CD4-positive, alpha-beta T cell treated with Interleukin-21 for 1 hour (primary cell): ENCODE results near the gene DNAJC17.
A peak's percentile ranks its signal among the peaks of the same experiment; 100 is the strongest.

ENCODE experiments used
- DNase-seq: peaks from one replicate; pipeline ENCODE4 v3.0.0-alpha.2; 2020

Gene DNAJC17

DNA sequence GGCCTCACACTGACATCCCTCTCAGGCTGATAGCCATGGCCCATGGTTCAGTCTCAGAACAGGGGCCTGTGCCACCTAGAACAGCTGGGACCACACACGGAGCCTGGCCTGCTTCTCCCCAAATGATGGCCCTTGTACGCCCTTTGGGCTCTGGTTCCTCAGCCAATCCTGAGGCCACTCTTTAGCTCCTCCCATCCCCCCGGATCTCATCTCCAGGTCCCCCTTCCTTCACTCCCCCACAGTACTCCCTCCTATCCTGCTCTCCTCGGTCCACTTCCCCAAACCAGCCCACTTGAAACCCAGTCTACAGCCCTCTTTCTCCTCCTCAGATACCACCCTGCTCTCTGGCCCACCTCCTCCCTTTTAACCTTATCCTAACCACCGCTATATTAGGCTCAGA lies 18.2 kb downstream of the DNAJC17 start:
- DNase-seq = no peak

- no peak for DNase-seq
Observed at GRCh38 chr15:40787991-40788390, 19.3 kb downstream of the DNAJC17 start.

- DNase-seq = peak; percentile 49
Observed at GRCh38 chr15:40787344-40787841, 19.9 kb downstream of the DNAJC17 start.

- DNase-seq = no peak
Observed at GRCh38 chr15:40785814-40786213, 21.5 kb downstream of the DNAJC17 start.

- DNase-seq = no peak
Observed at GRCh38 chr15:40785164-40785563, 22.1 kb downstream of the DNAJC17 start.

DNA sequence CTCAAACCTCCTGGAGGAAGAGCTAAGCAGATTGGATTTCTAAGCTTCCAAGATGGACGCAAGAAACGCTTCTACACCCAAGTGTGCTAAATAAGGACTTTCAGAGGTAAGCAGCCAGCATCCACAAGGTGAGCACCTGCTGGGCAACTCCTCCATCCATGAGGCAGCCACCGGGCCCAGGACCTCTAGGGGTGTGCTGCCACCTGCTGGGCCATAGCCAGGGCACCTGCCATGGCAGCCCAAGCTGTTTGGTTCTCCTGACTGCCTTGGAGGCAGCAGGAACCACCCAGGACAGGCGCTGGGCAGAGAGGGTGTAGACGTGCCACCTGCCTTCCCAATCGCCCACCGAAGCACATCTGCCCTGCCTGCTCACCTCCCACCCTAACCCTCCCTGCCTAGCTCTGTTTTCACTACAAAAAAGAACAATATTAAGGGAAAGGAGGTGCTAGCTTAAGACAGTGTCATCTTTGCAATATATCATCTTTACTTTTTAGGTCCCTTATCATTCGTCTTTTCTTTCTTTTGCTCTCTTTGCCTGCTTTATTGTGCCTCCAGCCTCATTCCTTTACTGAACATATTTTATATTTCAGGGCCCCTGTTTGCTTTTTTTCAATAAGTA lies 24.6 kb downstream of the DNAJC17 start:
- peak; percentile 84 for DNase-seq

DNA sequence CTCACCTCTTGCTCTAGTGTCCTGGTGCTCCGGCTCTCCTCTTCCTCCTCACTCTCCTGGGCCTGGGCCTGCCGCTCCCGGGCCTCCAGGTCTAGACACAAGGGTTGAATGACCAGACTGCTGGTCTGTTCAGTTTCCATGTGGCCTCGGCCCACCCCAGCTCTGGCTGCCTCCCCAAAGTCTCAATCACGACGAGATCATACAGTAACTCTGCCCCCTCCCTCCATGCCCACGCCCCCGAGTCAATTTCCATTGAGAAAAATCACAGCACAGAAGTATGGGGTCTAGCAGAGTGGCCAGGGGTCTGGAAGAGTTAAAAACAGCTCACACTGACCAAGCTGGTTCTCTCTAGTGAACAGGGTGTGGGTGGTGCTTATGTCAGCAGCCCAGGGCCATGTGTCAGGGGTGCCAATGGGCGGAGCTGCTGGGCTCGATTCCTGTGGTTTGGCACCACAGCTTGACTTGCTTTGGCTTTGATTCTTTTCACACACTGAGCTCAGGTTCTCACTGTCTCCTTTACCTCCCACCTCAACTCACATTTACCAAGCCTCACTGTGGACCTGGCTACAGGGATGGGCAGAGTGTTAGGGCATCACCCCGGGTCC lies 30.6 kb downstream of the DNAJC17 start:
- DNase-seq = peak; percentile 69

DNA sequence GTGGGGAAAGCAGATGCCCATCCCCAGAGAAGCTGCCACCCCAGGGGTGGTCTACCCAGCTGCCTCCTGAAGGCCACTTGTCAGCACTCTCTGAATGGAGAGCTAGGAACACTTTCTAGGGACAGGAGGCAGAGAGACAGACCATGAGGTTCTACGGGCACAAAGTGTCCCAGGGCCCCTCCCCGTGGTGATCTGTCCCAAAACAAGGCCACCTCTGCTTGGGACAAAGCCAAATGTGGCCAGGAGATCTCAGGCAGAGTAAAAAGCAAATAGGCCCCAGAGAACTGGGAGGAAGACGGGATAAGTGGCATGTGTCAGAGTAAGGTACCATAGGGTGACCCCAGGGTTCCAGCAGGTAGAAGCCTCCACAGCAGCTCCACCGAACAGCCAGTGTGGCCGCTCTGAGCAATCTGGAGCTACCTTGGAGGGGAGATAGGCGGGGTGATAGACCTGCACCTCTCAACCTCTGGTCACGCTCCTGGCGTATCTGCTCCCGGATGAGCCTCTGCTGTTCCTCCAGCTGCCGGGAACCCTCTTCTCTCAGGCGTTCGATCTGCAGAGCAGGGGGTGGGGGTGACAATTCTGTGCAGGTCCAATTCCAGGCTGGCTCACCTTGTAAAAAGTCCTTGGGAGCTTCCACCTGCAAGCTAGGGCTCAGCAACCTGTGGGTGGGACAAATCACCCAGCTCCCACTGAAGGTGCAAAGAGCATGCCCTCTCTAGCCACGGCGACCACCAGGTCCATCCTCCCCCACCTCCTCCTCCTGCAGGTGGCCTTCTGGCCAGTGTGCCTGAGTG lies 31.3 kb downstream of the DNAJC17 start:
- no peak for DNase-seq

GRCh38 chr15:40775007-40775406 lies 32.3 kb downstream of the DNAJC17 start:
- no peak for DNase-seq

DNA sequence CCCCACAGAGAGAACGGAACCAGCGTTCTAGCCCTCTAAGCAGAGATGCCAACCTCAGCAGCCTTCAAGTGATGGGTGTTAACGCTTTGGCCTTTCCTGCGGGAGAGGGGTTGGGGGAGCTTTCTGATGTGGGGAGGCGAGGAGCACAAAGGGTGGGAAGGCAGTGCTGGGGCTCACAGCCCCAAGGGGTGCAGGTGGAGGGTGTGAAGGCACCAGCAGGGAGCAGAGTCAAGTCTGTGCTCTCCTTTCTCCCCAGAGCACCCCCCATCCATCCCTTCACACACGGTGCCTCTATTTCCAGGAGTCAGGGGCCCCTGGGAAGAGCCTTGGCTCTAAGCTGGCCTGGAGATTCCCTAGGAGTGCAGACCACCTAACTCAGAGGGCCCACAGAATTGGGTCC lies 33.4 kb downstream of the DNAJC17 start:
- no peak for DNase-seq

DNA sequence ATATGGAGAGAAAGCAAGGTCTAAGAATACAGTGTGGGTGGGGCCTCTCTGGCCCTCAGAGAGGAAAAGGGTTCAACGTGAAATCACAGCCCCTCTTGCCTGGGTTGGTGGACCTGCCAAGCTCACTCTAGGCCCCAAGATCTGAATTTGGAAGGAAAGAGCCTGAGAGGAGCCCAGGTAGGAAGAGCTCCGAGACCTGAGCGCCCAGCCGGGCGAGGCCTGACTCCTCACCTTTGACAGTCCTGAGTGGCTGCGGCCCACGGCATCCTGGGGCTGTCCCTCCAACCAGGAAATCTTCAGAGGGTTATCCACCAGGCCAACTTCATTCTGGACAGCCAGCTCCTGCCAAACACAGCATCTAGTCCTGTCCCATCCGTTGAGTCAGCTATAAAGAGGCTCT lies 33.8 kb downstream of the DNAJC17 start:
- DNase-seq = no peak

GRCh38 chr15:40772014-40772413 lies 35.3 kb downstream of the DNAJC17 start:
- no peak for DNase-seq

- no peak for DNase-seq
Observed at GRCh38 chr15:40771242-40771641, 36.0 kb downstream of the DNAJC17 start.

DNA sequence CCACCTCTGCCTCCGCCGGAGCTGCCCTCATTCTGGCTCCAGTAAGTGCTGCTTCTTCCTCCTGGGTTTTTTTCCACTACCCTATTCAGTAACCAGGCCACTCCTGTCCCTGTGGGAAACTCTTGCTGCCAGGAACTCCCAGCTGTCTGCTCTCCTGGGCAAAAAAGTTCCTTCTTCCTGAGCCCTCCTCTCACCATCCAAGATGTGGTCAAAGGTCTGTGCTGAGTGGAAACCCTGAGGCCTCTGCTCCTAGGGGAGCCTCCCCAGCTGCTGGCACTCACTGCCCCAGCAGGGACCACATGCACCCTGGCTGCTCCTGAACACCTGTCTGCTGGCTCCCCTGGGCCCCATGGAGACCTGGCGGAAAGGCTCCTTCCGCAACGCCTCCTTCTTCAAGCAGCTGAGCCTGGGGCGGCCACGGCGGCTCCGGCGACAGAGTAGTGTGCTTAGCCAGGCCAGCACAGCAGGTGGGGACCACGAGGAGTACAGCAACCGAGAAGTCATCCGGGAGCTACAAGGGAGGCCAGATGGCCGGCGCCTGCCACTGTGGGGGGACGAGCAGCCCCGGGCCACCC lies 37.0 kb downstream of the DNAJC17 start:
- DNase-seq = no peak

- peak; percentile 29 for DNase-seq
Observed at GRCh38 chr15:40769274-40770146, 37.8 kb downstream of the DNAJC17 start, which contains the start of gene C15orf62. Gene C15orf62 (plus strand): TSS chr15:40769980. CDS start chr15:40770496, 516 bp downstream.

DNA sequence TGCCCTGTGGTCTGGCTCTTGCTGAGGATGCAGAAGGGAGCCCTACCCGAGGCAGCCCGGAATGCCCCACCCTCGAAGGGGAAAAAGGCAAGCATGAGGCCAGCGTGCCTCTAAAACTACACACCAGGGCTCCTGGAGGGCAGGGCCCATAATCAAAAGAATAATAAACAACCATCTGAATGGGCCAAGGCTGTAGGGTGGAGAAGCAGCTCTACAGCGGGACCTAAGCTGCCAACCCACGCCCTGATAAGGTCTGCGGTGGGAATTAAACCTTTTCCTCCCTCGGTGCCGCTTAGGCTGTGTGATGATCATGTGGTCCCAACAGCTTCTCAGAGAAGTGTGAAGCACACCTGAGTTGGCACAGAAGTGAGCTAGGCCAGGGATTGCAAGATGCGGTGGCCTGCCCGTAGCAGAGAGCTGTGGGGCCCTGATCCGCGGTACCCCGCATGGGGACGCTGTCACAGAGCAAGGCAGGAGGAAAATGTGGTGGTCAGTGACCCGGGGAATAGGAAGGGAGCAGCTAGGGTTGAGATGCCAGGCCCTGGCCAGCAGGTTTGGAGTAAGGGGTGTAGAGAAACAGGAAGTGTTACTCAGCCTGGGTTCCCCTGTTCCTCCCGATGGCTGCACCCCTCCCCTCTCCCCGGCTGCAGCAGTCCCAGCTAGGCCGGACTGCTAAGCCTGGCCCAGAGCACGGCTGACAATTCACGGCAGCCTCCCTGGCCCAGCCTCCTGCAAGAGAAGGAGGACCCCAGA lies 38.6 kb downstream of the DNAJC17 start:
- no peak for DNase-seq

DNA sequence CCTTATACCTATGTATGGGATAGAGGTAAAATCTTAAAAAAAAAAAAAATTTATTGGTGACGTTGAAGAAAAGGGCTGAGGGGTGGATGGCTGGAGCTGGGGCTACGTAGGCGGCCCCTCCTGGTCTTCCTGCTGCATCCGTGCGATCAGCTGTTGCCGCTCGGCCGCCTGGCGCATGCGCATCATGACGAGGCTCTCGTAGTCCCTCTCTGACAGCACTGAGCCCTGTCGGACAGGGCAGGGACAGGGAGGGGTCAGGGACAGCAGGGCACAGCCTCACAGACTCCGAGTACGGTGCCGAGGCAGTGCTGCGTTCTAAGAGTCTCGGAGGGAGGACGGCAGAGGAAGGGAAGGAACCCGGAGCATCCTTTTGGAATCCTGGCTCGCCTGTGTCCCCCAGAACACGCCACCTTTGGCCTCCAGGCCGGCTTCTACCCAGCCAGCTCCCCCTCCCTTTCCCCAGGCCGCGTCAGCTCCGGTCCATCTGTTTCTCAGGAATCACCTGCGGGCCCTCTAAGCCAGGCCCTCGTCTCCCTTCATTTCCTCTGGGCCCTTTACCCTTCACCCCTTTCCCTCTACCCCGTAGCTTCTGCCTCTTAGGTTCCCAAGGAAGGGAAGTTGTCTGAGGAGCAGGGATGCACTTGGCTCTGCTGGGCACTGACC lies 39.3 kb downstream of the DNAJC17 start:
- DNase-seq = no peak

GRCh38 chr15:40766906-40767837 lies 40.1 kb downstream of the DNAJC17 start:
- DNase-seq = no peak

- no peak for DNase-seq
Observed at GRCh38 chr15:40766194-40766815, 41.0 kb downstream of the DNAJC17 start.
